ENCODE results near the gene PKNOX2.

Gene PKNOX2

GRCh38 chr11:125369808-125370207, 205.3 kb downstream of the PKNOX2 start:
- no peak overlapping the region for H3K9ac ChIP-seq (ENCODE audit: low read depth, low read length)

DNA sequence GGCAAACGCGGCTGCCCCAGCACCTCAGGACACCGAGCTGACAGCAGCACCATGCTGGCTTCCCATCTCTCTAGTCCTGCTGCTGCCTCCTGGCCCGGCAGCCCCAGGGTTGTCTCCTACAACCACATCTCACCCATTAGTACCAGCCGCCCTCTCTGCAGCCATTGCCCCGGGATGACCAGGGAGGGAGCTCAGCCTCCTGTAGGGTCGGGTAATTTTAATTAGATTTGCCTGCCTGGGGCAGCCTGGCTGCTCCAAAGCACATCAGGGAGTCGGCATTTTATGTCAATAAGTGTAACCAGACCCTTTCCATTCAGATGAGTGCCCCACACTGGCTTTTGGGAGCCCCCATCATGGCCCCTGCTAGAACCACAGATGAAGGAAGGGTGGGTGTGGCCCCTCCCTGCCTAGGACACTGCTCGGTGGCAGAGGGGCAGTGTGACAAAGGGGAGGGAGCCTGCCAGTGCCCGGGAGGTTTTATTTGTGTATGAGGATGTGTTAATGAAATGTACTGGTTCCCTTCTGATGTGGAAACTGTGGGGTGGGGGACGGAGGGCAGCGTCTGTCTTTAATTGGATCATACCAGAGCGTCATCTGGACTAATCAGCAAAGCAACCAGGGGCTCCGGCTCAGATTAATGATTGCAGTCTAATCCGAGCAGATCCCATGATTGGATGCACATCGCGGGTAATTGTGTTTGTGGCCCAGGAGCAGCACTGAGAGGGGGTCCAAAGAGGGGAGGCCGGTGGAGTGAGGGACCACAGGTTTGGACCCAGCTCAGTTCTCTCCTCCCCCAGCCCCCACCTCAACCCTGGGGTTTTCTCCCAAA, 206.2 kb downstream of the PKNOX2 start:
- H3K9ac ChIP-seq (ENCODE audit: low read depth, low read length): peak overlapping the region; percentile 39; the same call in 1 of the 2 replicates
- H3K4me1 ChIP-seq (ENCODE audit: insufficient read depth, low read length): peaks cover 33% of the 10 kb centered on the region
- no peaks in the 10 kb centered on the region for H3K36me3 ChIP-seq (ENCODE audit: insufficient read depth, low read length)
- 0 out of 2 replicates have a peak, but pooled peaks cover 2% of the 10 kb centered on the region for H3K9me3 ChIP-seq (ENCODE audit: control insufficient read depth, insufficient read depth, low read length)

More at GRCh38 chr11:125369808-125370207, 205.3 kb downstream of the PKNOX2 start:
- Histone ChIP-seq H3K36me3 (ENCODE audit: insufficient read depth, low read length) (no peaks in the 10 kb centered on the region), H3K9me3 (ENCODE audit: control insufficient read depth, insufficient read depth, low read length) (0 out of 2 replicates have a peak, but pooled peaks cover 2% of the 10 kb centered on the region), H3K4me1 (ENCODE audit: insufficient read depth, low read length) (peaks cover 33% of the 10 kb centered on the region)

GRCh38 chr11:125371431-125371935, 206.9 kb downstream of the PKNOX2 start:
- Histone ChIP-seq H3K9ac (ENCODE audit: low read depth, low read length) (peak overlapping the region; percentile 39), H3K4me1 (ENCODE audit: insufficient read depth, low read length) (peaks cover 33% of the 10 kb centered on the region), H3K9me3 (ENCODE audit: control insufficient read depth, insufficient read depth, low read length) (0 out of 2 replicates have a peak, but pooled peaks cover 2% of the 10 kb centered on the region), H3K36me3 (ENCODE audit: insufficient read depth, low read length) (no peaks in the 10 kb centered on the region)

- Histone ChIP-seq H3K36me3 (ENCODE audit: insufficient read depth, low read length) (no peaks in the 10 kb centered on the region), H3K9ac (ENCODE audit: low read depth, low read length) (peak overlapping the region; percentile 39; the same call in 1 of the 2 replicates), H3K4me1 (ENCODE audit: insufficient read depth, low read length) (peaks cover 33% of the 10 kb centered on the region), H3K9me3 (ENCODE audit: control insufficient read depth, insufficient read depth, low read length) (0 out of 2 replicates have a peak, but pooled peaks cover 2% of the 10 kb centered on the region)
Observed at GRCh38 chr11:125372088-125372487, 207.5 kb downstream of the PKNOX2 start.

GRCh38 chr11:125372911-125373310, 208.4 kb downstream of the PKNOX2 start:
- no peak overlapping the region for H3K9ac ChIP-seq (ENCODE audit: low read depth, low read length)
- H3K4me1 ChIP-seq (ENCODE audit: insufficient read depth, low read length): peaks cover 33% of the 10 kb centered on the region
- H3K9me3 ChIP-seq (ENCODE audit: control insufficient read depth, insufficient read depth, low read length): no peaks in the 10 kb centered on the region

GRCh38 chr11:125373426-125374391, 209.2 kb downstream of the PKNOX2 start:
- H3K9me3 ChIP-seq (ENCODE audit: control insufficient read depth, insufficient read depth, low read length): no peaks in the 10 kb centered on the region
- peaks cover 33% of the 10 kb centered on the region for H3K4me1 ChIP-seq (ENCODE audit: insufficient read depth, low read length)
- no peaks in the 10 kb centered on the region for H3K36me3 ChIP-seq (ENCODE audit: insufficient read depth, low read length)
- no peak overlapping the region for H3K9ac ChIP-seq (ENCODE audit: low read depth, low read length)

More at GRCh38 chr11:125372911-125373310, 208.4 kb downstream of the PKNOX2 start:
- H3K36me3 ChIP-seq (ENCODE audit: insufficient read depth, low read length): no peaks in the 10 kb centered on the region

DNA sequence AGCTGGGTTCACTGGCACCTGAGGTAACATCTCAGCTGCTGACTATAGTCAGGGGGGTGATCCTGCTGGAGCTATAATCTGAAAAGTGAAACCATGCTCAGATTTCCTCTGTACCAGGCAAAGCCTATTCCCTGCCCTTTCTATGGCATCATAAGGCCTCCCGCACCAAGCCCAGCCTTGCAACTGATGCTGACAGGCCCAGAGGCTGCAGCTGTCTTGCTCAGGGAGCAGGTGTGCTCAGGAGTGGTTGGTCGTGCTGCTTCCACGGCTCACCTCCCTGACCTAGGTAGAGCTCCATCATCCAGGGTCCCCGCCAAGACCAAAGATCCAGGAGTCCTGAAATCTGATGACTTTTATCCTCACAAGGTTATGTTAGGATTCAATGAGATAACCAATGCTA, 209.8 kb downstream of the PKNOX2 start:
- peaks cover 33% of the 10 kb centered on the region for H3K4me1 ChIP-seq (ENCODE audit: insufficient read depth, low read length)
- H3K9ac ChIP-seq (ENCODE audit: low read depth, low read length): no peak overlapping the region
- no peaks in the 10 kb centered on the region for H3K9me3 ChIP-seq (ENCODE audit: control insufficient read depth, insufficient read depth, low read length)
- H3K36me3 ChIP-seq (ENCODE audit: insufficient read depth, low read length): no peaks in the 10 kb centered on the region

- H3K4me1 ChIP-seq (ENCODE audit: insufficient read depth, low read length): peaks cover 25% of the 10 kb centered on the region
- no peaks in the 10 kb centered on the region for H3K36me3 ChIP-seq (ENCODE audit: insufficient read depth, low read length)
- no peak overlapping the region for H3K9ac ChIP-seq (ENCODE audit: low read depth, low read length)
- no peaks in the 10 kb centered on the region for H3K9me3 ChIP-seq (ENCODE audit: control insufficient read depth, insufficient read depth, low read length)
Observed at GRCh38 chr11:125375146-125375545, 210.6 kb downstream of the PKNOX2 start.

GRCh38 chr11:125376117-125376516, 211.6 kb downstream of the PKNOX2 start:
- no peak overlapping the region for H3K9ac ChIP-seq (ENCODE audit: low read depth, low read length)
- no peaks in the 10 kb centered on the region for H3K36me3 ChIP-seq (ENCODE audit: insufficient read depth, low read length)
- H3K9me3 ChIP-seq (ENCODE audit: control insufficient read depth, insufficient read depth, low read length): no peaks in the 10 kb centered on the region
- H3K4me1 ChIP-seq (ENCODE audit: insufficient read depth, low read length): peaks cover 17% of the 10 kb centered on the region

GRCh38 chr11:125376856-125377255, 212.3 kb downstream of the PKNOX2 start:
- Histone ChIP-seq H3K36me3 (ENCODE audit: insufficient read depth, low read length) (no peaks in the 10 kb centered on the region), H3K9me3 (ENCODE audit: control insufficient read depth, insufficient read depth, low read length) (no peaks in the 10 kb centered on the region), H3K4me1 (ENCODE audit: insufficient read depth, low read length) (peaks cover 20% of the 10 kb centered on the region), H3K9ac (ENCODE audit: low read depth, low read length) (no peak overlapping the region)

DNA sequence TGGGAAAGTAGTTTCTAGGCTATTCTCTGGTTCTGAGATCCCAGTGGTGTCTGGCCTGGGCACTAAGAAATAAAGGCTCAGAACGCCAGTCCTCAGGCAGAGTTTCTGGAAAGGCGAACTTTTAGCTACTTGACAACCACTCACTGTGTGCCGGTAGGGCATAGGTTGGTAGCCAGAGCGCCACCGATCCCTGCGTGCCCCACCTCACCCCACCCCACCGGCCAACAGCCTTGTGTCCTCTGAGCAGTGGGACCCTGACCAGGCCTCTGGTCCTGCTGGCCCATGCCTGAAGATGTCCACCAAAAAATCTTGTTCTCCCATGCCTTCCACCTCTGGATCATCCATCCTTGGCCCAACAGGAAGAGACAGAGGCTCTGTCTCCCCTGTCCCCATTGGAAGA, 213.5 kb downstream of the PKNOX2 start:
- Histone ChIP-seq H3K9me3 (ENCODE audit: control insufficient read depth, insufficient read depth, low read length) (no peaks in the 10 kb centered on the region), H3K9ac (ENCODE audit: low read depth, low read length) (no peak overlapping the region), H3K4me1 (ENCODE audit: insufficient read depth, low read length) (peaks cover 12% of the 10 kb centered on the region), H3K36me3 (ENCODE audit: insufficient read depth, low read length) (no peaks in the 10 kb centered on the region)

GRCh38 chr11:125378571-125378970, 214.0 kb downstream of the PKNOX2 start:
- H3K36me3 ChIP-seq (ENCODE audit: insufficient read depth, low read length): no peaks in the 10 kb centered on the region
- H3K4me1 ChIP-seq (ENCODE audit: insufficient read depth, low read length): peaks cover 12% of the 10 kb centered on the region
- no peaks in the 10 kb centered on the region for H3K9me3 ChIP-seq (ENCODE audit: control insufficient read depth, insufficient read depth, low read length)
- no peak overlapping the region for H3K9ac ChIP-seq (ENCODE audit: low read depth, low read length)

DNA sequence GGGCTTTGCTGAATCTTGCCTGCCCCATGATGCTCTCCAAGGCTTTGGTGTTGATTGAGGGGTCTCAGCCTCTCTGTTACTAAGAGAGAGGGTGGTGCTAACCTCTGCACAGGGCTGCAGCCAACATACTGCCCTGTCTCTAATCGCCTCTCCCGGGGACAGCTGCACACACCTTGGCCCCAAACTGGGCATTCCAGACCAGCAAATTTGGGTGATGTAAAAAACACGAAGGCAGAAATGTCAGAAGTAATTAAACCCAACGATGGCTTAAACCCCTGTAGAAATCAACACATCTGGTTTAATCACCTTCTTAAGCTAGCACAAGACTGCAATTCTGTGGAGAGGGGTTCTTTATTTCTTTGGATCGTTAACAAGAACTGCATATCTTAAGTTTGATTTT, 215.0 kb downstream of the PKNOX2 start:
- H3K9ac ChIP-seq (ENCODE audit: low read depth, low read length): no peak overlapping the region
- H3K36me3 ChIP-seq (ENCODE audit: insufficient read depth, low read length): no peaks in the 10 kb centered on the region
- peaks cover 12% of the 10 kb centered on the region for H3K4me1 ChIP-seq (ENCODE audit: insufficient read depth, low read length)
- H3K9me3 ChIP-seq (ENCODE audit: control insufficient read depth, insufficient read depth, low read length): no peaks in the 10 kb centered on the region

GRCh38 chr11:125379981-125380380, 215.4 kb downstream of the PKNOX2 start:
- H3K36me3 ChIP-seq (ENCODE audit: insufficient read depth, low read length): no peaks in the 10 kb centered on the region
- H3K9ac ChIP-seq (ENCODE audit: low read depth, low read length): no peak overlapping the region
- peaks cover 12% of the 10 kb centered on the region for H3K4me1 ChIP-seq (ENCODE audit: insufficient read depth, low read length)
- H3K9me3 ChIP-seq (ENCODE audit: control insufficient read depth, insufficient read depth, low read length): no peaks in the 10 kb centered on the region

All from ES-I3 (cell line).